Gastrocnemius medialis (tissue), 4 donors: ENCODE results near the gene PGAP1.

Experiments used
- POLR2A ChIP-seq, 2 donors: fragments of 450-650 bp; IDR thresholded peaks; one replicate each; pipeline ENCODE4 v1.6.1; 2017; ENCODE audit warnings: antibody characterized with exemption in 2 of 2, mild to moderate bottlenecking in 2 of 2, moderate library complexity in 2 of 2
- TF ChIP-seq, protein P1 (sequence below), 5 experiments: fragments of 450-650 bp in 3 of 5; fragments of 200-600 bp in 2 of 5; sonication (generic) in 2 of 5; IDR thresholded peaks in 4 of 5; conservative IDR thresholded peaks in 1 of 5; 1 replicate in 4 of 5; 2 replicates in 1 of 5; pipeline ENCODE4 v1.5.1; 2016 to 2019; ENCODE audit warnings: antibody characterized with exemption in 5 of 5, mild to moderate bottlenecking in 3 of 5, moderate library complexity in 3 of 5

DNA sequence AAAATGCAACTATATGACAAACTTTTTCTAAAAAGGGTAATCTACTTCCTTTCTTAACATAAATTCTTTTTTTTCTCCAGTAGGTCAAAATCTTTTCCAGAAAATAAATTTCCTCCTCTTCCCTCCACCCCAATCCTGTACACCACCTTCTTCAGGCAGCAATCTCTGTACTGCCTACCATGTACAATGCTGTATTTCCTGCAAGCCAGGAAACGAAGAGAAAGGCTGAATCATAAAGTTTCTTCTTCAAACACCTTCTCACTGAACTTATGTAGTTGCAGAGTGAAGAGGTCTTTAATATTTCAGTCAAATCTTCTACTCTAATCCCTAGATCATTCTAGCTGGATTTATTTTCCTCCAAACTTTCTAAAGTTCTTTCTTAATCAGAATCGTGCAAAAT, 99.2 kb downstream of the PGAP1 start:
- TF ChIP-seq, protein P1, sequence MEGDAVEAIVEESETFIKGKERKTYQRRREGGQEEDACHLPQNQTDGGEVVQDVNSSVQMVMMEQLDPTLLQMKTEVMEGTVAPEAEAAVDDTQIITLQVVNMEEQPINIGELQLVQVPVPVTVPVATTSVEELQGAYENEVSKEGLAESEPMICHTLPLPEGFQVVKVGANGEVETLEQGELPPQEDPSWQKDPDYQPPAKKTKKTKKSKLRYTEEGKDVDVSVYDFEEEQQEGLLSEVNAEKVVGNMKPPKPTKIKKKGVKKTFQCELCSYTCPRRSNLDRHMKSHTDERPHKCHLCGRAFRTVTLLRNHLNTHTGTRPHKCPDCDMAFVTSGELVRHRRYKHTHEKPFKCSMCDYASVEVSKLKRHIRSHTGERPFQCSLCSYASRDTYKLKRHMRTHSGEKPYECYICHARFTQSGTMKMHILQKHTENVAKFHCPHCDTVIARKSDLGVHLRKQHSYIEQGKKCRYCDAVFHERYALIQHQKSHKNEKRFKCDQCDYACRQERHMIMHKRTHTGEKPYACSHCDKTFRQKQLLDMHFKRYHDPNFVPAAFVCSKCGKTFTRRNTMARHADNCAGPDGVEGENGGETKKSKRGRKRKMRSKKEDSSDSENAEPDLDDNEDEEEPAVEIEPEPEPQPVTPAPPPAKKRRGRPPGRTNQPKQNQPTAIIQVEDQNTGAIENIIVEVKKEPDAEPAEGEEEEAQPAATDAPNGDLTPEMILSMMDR (IDR thresholded peaks at IDR 0.05 in 4 of 5, conservative IDR thresholded peaks at IDR 0.05 in 1 of 5) = no peak
- TF ChIP-seq POLR2A (IDR thresholded peaks at IDR 0.05) = no peak
